ELF-1 (cell line): ENCODE results near the gene UBTD1.

Experiments used
- DNase-seq: peaks from one replicate; pipeline ENCODE4 v3.0.0-alpha.2; 2016; ENCODE audit warnings: low read depth, low spot score

Gene UBTD1

DNA sequence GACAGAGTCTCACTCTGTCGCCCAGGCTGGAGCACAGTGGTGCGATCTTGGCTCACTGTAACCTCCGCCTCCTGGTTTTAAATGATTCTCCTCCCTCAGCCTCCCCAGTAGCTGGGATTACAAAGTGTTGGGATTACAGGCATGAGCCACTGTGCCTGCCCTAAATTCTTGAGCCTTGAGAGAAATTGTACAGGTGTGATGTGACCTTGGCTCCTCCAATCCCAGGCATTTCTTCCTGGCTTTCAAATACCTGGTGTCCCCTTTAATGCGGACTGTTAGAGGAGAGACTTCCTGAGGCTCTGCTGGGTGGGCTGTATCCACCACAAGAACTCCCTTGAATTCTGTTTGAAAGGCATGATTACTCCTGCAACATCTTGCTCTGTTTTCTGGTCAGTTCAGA, 119.6 kb downstream of the UBTD1 start:
- no peak for DNase-seq

DNA sequence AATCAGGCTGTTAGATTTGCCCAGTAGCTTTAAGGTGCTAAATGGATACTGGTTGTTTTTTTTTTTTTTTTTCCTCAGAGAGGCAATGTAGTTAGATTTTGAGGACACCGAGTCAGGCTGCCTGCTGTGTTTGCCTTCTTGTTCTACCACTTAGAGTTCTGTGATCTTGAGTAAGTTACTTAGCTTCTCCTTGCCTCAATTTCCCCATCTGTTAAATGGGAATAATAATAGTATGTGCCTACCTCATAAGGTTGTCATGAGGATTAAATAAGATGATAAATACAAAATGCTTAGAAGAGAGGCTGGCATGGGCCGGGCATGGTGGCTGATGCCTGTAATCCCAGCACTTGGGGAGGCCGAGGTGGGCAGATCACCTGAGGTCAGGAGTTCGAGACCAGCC, 120.0 kb downstream of the UBTD1 start:
- DNase-seq = no peak
